ENCODE data around the gene PFKL.

The PFKL gene

GRCh38 chr21:44304877-44305293 lies 5.0 kb downstream of the PFKL start:
- Histone ChIP-seq H3K9me3 (ENCODE audit: control insufficient read depth in 2 of 2, low read length in 2 of 2) (no peaks in the 10 kb centered on the region), H3K9ac (ENCODE audit: low read length in 2 of 2) (peak overlapping the region in 1 of 2 donors; percentile 13), H3K4me1 (ENCODE audit: control insufficient read depth, insufficient read depth, low read length) (peaks cover 48% of the 10 kb centered on the region), H3K27me3 (ENCODE audit: control insufficient read depth in 1 of 2, insufficient read depth in 2 of 2, low read length in 2 of 2) (no peaks in the 10 kb centered on the region), H3K4me3 (ENCODE audit: low read length in 2 of 2) (no peak overlapping the region), H3K36me3 (ENCODE audit: control insufficient read depth in 2 of 2, insufficient read depth in 2 of 2, low read length in 2 of 2) (peaks cover 6 to 7% of the 10 kb centered on the region in 2 donors), H3K27ac (ENCODE audit: low read length) (no peak overlapping the region)

GRCh38 chr21:44305691-44306090 lies 5.8 kb downstream of the PFKL start:
- H3K9ac ChIP-seq (ENCODE audit: low read length in 2 of 2): no peak overlapping the region

GRCh38 chr21:44306936-44307704 lies 7.3 kb downstream of the PFKL start:
- H3K9me3 ChIP-seq (ENCODE audit: control insufficient read depth in 2 of 2, low read length in 2 of 2): no peaks in the 10 kb centered on the region
- H3K27me3 ChIP-seq (ENCODE audit: control insufficient read depth in 1 of 2, insufficient read depth in 2 of 2, low read length in 2 of 2): no peaks in the 10 kb centered on the region
- no peak overlapping the region for H3K4me3 ChIP-seq (ENCODE audit: low read length in 2 of 2)
- peaks cover 18 to 21% of the 10 kb centered on the region in 2 donors for H3K36me3 ChIP-seq (ENCODE audit: control insufficient read depth in 2 of 2, insufficient read depth in 2 of 2, low read length in 2 of 2)
- H3K4me1 ChIP-seq (ENCODE audit: control insufficient read depth, insufficient read depth, low read length): peaks cover 31% of the 10 kb centered on the region
- no peak overlapping the region for H3K27ac ChIP-seq (ENCODE audit: low read length)
- H3K9ac ChIP-seq (ENCODE audit: low read length in 2 of 2): no peak overlapping the region

More at GRCh38 chr21:44305691-44306090, 5.8 kb downstream of the PFKL start:
- H3K27ac ChIP-seq (ENCODE audit: low read length): no peak overlapping the region
- H3K4me1 ChIP-seq (ENCODE audit: control insufficient read depth, insufficient read depth, low read length): peaks cover 45% of the 10 kb centered on the region
- H3K9me3 ChIP-seq (ENCODE audit: control insufficient read depth in 2 of 2, low read length in 2 of 2): no peaks in the 10 kb centered on the region
- H3K4me3 ChIP-seq (ENCODE audit: low read length in 2 of 2): no peak overlapping the region
- H3K27me3 ChIP-seq (ENCODE audit: control insufficient read depth in 1 of 2, insufficient read depth in 2 of 2, low read length in 2 of 2): no peaks in the 10 kb centered on the region
- H3K36me3 ChIP-seq (ENCODE audit: control insufficient read depth in 2 of 2, insufficient read depth in 2 of 2, low read length in 2 of 2): peaks cover 7 to 8% of the 10 kb centered on the region in 2 donors

GRCh38 chr21:44310628-44311507 lies 11.0 kb downstream of the PFKL start:
- Histone ChIP-seq H3K36me3 (ENCODE audit: control insufficient read depth in 2 of 2, insufficient read depth in 2 of 2, low read length in 2 of 2) (peaks cover 18 to 39% of the 10 kb centered on the region in 2 donors), H3K9me3 (ENCODE audit: control insufficient read depth in 2 of 2, low read length in 2 of 2) (no peaks in the 10 kb centered on the region), H3K4me1 (ENCODE audit: control insufficient read depth, insufficient read depth, low read length) (peaks cover 1% of the 10 kb centered on the region), H3K27me3 (ENCODE audit: control insufficient read depth in 1 of 2, insufficient read depth in 2 of 2, low read length in 2 of 2) (no peaks in the 10 kb centered on the region), H3K9ac (ENCODE audit: low read length in 2 of 2) (no peak overlapping the region), H3K27ac (ENCODE audit: low read length) (no peak overlapping the region), H3K4me3 (ENCODE audit: low read length in 2 of 2) (no peak overlapping the region)

- H3K4me3 ChIP-seq (ENCODE audit: low read length in 2 of 2): no peak overlapping the region
- no peak overlapping the region for H3K27ac ChIP-seq (ENCODE audit: low read length)
- no peaks in the 10 kb centered on the region for H3K9me3 ChIP-seq (ENCODE audit: control insufficient read depth in 2 of 2, low read length in 2 of 2)
- no peaks in the 10 kb centered on the region for H3K27me3 ChIP-seq (ENCODE audit: control insufficient read depth in 1 of 2, insufficient read depth in 2 of 2, low read length in 2 of 2)
- peaks cover 18 to 45% of the 10 kb centered on the region in 2 donors for H3K36me3 ChIP-seq (ENCODE audit: control insufficient read depth in 2 of 2, insufficient read depth in 2 of 2, low read length in 2 of 2)
- no peaks in the 10 kb centered on the region for H3K4me1 ChIP-seq (ENCODE audit: control insufficient read depth, insufficient read depth, low read length)
- H3K9ac ChIP-seq (ENCODE audit: low read length in 2 of 2): no peak overlapping the region
Observed at GRCh38 chr21:44312089-44312488, 12.2 kb downstream of the PFKL start.

GRCh38 chr21:44312716-44313115 lies 12.9 kb downstream of the PFKL start:
- Histone ChIP-seq H3K36me3 (ENCODE audit: control insufficient read depth in 2 of 2, insufficient read depth in 2 of 2, low read length in 2 of 2) (peaks cover 12 to 48% of the 10 kb centered on the region in 2 donors), H3K9me3 (ENCODE audit: control insufficient read depth in 2 of 2, low read length in 2 of 2) (no peaks in the 10 kb centered on the region), H3K27me3 (ENCODE audit: control insufficient read depth in 1 of 2, insufficient read depth in 2 of 2, low read length in 2 of 2) (no peaks in the 10 kb centered on the region), H3K4me1 (ENCODE audit: control insufficient read depth, insufficient read depth, low read length) (no peaks in the 10 kb centered on the region), H3K9ac (ENCODE audit: low read length in 2 of 2) (no peak overlapping the region), H3K4me3 (ENCODE audit: low read length in 2 of 2) (no peak overlapping the region), H3K27ac (ENCODE audit: low read length) (no peak overlapping the region)

- H3K27me3 ChIP-seq (ENCODE audit: control insufficient read depth in 1 of 2, insufficient read depth in 2 of 2, low read length in 2 of 2): no peaks in the 10 kb centered on the region
- no peak overlapping the region for H3K9ac ChIP-seq (ENCODE audit: low read length in 2 of 2)
- peaks cover 15 to 49% of the 10 kb centered on the region in 2 donors for H3K36me3 ChIP-seq (ENCODE audit: control insufficient read depth in 2 of 2, insufficient read depth in 2 of 2, low read length in 2 of 2)
- H3K4me3 ChIP-seq (ENCODE audit: low read length in 2 of 2): no peak overlapping the region
- no peak overlapping the region for H3K27ac ChIP-seq (ENCODE audit: low read length)
- H3K4me1 ChIP-seq (ENCODE audit: control insufficient read depth, insufficient read depth, low read length): no peaks in the 10 kb centered on the region
- H3K9me3 ChIP-seq (ENCODE audit: control insufficient read depth in 2 of 2, low read length in 2 of 2): no peaks in the 10 kb centered on the region
Observed at GRCh38 chr21:44313451-44313850, 13.6 kb downstream of the PFKL start.

GRCh38 chr21:44314128-44314527 lies 14.3 kb downstream of the PFKL start:
- no peak overlapping the region for H3K9ac ChIP-seq (ENCODE audit: low read length in 2 of 2)
- peaks cover 15 to 51% of the 10 kb centered on the region in 2 donors for H3K36me3 ChIP-seq (ENCODE audit: control insufficient read depth in 2 of 2, insufficient read depth in 2 of 2, low read length in 2 of 2)
- no peaks in the 10 kb centered on the region for H3K4me1 ChIP-seq (ENCODE audit: control insufficient read depth, insufficient read depth, low read length)
- H3K27me3 ChIP-seq (ENCODE audit: control insufficient read depth in 1 of 2, insufficient read depth in 2 of 2, low read length in 2 of 2): no peaks in the 10 kb centered on the region
- H3K4me3 ChIP-seq (ENCODE audit: low read length in 2 of 2): no peak overlapping the region
- H3K9me3 ChIP-seq (ENCODE audit: control insufficient read depth in 2 of 2, low read length in 2 of 2): no peaks in the 10 kb centered on the region
- H3K27ac ChIP-seq (ENCODE audit: low read length): no peak overlapping the region

- Histone ChIP-seq H3K27ac (ENCODE audit: low read length) (no peak overlapping the region), H3K27me3 (ENCODE audit: control insufficient read depth in 1 of 2, insufficient read depth in 2 of 2, low read length in 2 of 2) (no peaks in the 10 kb centered on the region), H3K4me3 (ENCODE audit: low read length in 2 of 2) (no peak overlapping the region), H3K36me3 (ENCODE audit: control insufficient read depth in 2 of 2, insufficient read depth in 2 of 2, low read length in 2 of 2) (peaks cover 15 to 54% of the 10 kb centered on the region in 2 donors), H3K9ac (ENCODE audit: low read length in 2 of 2) (no peak overlapping the region), H3K4me1 (ENCODE audit: control insufficient read depth, insufficient read depth, low read length) (no peaks in the 10 kb centered on the region), H3K9me3 (ENCODE audit: control insufficient read depth in 2 of 2, low read length in 2 of 2) (no peaks in the 10 kb centered on the region)
Observed at GRCh38 chr21:44314561-44314960, 14.7 kb downstream of the PFKL start.

GRCh38 chr21:44315691-44316203 lies 15.9 kb downstream of the PFKL start:
- H3K9ac ChIP-seq (ENCODE audit: low read length in 2 of 2): no peak overlapping the region
- H3K27me3 ChIP-seq (ENCODE audit: control insufficient read depth in 1 of 2, insufficient read depth in 2 of 2, low read length in 2 of 2): no peaks in the 10 kb centered on the region
- no peaks in the 10 kb centered on the region for H3K9me3 ChIP-seq (ENCODE audit: control insufficient read depth in 2 of 2, low read length in 2 of 2)
- no peaks in the 10 kb centered on the region for H3K4me1 ChIP-seq (ENCODE audit: control insufficient read depth, insufficient read depth, low read length)
- no peak overlapping the region for H3K27ac ChIP-seq (ENCODE audit: low read length)
- no peak overlapping the region for H3K4me3 ChIP-seq (ENCODE audit: low read length in 2 of 2)
- H3K36me3 ChIP-seq (ENCODE audit: control insufficient read depth in 2 of 2, insufficient read depth in 2 of 2, low read length in 2 of 2): peaks cover 14 to 51% of the 10 kb centered on the region in 2 donors

Measured in stomach smooth muscle (tissue), 2 donors.